ENCODE measurements around the gene PPP1R18. TPM values are rescaled to one million over a fixed set of nuclear protein-coding genes. Genes with fewer than 3 reads are reported as not detected.

The PPP1R18 gene
- total and polyA plus RNA-seq, 9 of the 15 experiments (the other 6 are each of a cell fraction or from before 2014, with no cell fraction given) = 12.0 to 99.2 (median 42.6) TPM

DNA sequence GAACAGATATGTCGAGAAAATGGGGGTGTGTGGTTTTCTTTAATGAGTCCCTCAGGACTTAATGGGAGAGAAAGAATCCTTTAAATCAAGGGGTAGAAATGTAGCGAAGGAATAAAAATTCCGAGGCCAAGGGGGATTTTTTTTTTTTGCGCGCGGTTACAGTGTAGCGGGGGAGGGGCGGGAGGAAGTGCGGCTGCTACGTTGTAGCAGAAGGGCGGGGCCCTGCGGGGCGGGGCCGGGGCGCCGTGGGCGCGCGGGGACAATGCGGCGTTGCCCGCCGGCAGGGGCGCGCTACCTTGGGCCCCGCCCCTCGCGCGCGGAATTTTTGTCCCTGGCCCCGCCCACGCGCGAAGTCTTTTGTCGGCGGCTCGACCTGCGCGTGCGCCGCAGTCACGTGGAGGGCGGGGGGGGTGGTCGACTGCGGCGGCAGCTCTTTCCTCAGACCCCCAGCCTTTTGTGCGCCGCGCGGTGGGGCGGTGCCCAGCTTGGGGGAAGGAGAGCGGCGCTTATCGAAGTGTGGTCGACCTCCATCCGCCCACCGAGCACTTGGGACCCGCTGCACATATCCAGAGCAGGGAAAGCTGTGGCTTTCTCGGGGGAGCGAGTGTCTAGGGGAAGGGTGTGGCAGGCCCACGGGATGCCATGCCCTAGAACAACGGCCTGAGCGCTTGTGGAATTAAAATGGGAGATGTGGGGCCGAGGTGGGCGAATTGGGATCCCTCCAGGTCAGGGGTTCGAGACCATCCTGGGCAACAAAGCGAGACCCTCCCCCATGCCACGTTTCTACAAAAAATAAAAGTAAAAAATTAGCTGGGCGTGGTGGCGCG lies 35.0 kb upstream of the PPP1R18 start (continued):
- TF ChIP-seq, protein P1, sequence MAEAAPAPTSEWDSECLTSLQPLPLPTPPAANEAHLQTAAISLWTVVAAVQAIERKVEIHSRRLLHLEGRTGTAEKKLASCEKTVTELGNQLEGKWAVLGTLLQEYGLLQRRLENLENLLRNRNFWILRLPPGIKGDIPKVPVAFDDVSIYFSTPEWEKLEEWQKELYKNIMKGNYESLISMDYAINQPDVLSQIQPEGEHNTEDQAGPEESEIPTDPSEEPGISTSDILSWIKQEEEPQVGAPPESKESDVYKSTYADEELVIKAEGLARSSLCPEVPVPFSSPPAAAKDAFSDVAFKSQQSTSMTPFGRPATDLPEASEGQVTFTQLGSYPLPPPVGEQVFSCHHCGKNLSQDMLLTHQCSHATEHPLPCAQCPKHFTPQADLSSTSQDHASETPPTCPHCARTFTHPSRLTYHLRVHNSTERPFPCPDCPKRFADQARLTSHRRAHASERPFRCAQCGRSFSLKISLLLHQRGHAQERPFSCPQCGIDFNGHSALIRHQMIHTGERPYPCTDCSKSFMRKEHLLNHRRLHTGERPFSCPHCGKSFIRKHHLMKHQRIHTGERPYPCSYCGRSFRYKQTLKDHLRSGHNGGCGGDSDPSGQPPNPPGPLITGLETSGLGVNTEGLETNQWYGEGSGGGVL (CRISPR knock-in tag; IDR thresholded peaks at IDR 0.05) = no peak
- TF ChIP-seq RBM39 (optimal IDR thresholded peaks at IDR 0.05; ENCODE audit: low read depth, low read length) (no peak), KAT7 (CRISPR knock-in tag; IDR thresholded peaks at IDR 0.05; ENCODE audit: borderline replicate concordance) (peak; percentile 64; the same call in 1 of the 2 replicates), ZNF217 (CRISPR knock-in tag; IDR thresholded peaks at IDR 0.05) (no peak), FIP1L1 (IDR thresholded peaks at IDR 0.05; ENCODE audit: low read depth, low read length, poor library complexity, severe bottlenecking) (no peak), PCBP2 (IDR thresholded peaks at IDR 0.05; ENCODE audit: low read depth, low read length, poor library complexity, severe bottlenecking) (peak; percentile 71), PHB (CRISPR knock-in tag; IDR thresholded peaks at IDR 0.05) (peak; percentile 85; the same call in 1 of the 2 replicates), KDM1A (IDR thresholded peaks at IDR 0.05) (no peak), CREBBP (IDR thresholded peaks at IDR 0.05; ENCODE audit: low read depth, low read length) (no peak), HDAC8 (tag; IDR thresholded peaks at IDR 0.05) (no peak), CHD1 (IDR thresholded peaks at IDR 0.05; ENCODE audit: low read length) (peak; percentile 78), FOXJ2 (tag; IDR thresholded peaks at IDR 0.05) (0 out of 2 replicates have a peak, but pooled peaks have one; percentile 39), HDAC1 (IDR thresholded peaks at IDR 0.05) (peak in 1 of 2 experiments; percentile 95; a peak in 2 of 4 replicates), FOXJ3 (CRISPR knock-in tag; IDR thresholded peaks at IDR 0.05) (no peak), RHOXF2B (CRISPR knock-in tag; conservative IDR thresholded peaks at IDR 0.05) (0 out of 2 replicates have a peak, but pooled peaks have one; percentile 65)
- TF ChIP-seq, protein P2, sequence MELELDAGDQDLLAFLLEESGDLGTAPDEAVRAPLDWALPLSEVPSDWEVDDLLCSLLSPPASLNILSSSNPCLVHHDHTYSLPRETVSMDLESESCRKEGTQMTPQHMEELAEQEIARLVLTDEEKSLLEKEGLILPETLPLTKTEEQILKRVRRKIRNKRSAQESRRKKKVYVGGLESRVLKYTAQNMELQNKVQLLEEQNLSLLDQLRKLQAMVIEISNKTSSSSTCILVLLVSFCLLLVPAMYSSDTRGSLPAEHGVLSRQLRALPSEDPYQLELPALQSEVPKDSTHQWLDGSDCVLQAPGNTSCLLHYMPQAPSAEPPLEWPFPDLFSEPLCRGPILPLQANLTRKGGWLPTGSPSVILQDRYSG (tag; conservative IDR thresholded peaks at IDR 0.05; ENCODE audit: low read depth) = no peak
- TF ChIP-seq, protein P3, sequence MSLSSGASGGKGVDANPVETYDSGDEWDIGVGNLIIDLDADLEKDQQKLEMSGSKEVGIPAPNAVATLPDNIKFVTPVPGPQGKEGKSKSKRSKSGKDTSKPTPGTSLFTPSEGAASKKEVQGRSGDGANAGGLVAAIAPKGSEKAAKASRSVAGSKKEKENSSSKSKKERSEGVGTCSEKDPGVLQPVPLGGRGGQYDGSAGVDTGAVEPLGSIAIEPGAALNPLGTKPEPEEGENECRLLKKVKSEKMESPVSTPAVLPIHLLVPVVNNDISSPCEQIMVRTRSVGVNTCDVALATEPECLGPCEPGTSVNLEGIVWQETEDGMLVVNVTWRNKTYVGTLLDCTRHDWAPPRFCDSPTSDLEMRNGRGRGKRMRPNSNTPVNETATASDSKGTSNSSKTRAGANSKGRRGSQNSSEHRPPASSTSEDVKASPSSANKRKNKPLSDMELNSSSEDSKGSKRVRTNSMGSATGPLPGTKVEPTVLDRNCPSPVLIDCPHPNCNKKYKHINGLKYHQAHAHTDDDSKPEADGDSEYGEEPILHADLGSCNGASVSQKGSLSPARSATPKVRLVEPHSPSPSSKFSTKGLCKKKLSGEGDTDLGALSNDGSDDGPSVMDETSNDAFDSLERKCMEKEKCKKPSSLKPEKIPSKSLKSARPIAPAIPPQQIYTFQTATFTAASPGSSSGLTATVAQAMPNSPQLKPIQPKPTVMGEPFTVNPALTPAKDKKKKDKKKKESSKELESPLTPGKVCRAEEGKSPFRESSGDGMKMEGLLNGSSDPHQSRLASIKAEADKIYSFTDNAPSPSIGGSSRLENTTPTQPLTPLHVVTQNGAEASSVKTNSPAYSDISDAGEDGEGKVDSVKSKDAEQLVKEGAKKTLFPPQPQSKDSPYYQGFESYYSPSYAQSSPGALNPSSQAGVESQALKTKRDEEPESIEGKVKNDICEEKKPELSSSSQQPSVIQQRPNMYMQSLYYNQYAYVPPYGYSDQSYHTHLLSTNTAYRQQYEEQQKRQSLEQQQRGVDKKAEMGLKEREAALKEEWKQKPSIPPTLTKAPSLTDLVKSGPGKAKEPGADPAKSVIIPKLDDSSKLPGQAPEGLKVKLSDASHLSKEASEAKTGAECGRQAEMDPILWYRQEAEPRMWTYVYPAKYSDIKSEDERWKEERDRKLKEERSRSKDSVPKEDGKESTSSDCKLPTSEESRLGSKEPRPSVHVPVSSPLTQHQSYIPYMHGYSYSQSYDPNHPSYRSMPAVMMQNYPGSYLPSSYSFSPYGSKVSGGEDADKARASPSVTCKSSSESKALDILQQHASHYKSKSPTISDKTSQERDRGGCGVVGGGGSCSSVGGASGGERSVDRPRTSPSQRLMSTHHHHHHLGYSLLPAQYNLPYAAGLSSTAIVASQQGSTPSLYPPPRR (CRISPR knock-in tag; IDR thresholded peaks at IDR 0.05; ENCODE audit: borderline replicate concordance) = 0 out of 2 replicates have a peak, but pooled peaks have one; percentile 19
- TF ChIP-seq, protein P4, sequence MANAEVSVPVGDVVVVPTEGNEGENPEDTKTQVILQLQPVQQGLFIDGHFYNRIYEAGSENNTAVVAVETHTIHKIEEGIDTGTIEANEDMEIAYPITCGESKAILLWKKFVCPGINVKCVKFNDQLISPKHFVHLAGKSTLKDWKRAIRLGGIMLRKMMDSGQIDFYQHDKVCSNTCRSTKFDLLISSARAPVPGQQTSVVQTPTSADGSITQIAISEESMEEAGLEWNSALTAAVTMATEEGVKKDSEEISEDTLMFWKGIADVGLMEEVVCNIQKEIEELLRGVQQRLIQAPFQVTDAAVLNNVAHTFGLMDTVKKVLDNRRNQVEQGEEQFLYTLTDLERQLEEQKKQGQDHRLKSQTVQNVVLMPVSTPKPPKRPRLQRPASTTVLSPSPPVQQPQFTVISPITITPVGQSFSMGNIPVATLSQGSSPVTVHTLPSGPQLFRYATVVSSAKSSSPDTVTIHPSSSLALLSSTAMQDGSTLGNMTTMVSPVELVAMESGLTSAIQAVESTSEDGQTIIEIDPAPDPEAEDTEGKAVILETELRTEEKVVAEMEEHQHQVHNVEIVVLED (CRISPR knock-in tag; IDR thresholded peaks at IDR 0.05) = peak; percentile 71
